Measurements from ENCODE around the gene PHF2.

PHF2 gene

GRCh38 chr9:93576258-93577077 is at the start of gene PHF2:
PHF2 (plus strand) TSS chr9:93576584; CDS start chr9:93576774, 190 bp downstream.
- H3K27ac ChIP-seq (ENCODE audit: low read length) = peak within 1 kb of the TSS; percentile 89
- H3K9me3 ChIP-seq (ENCODE audit: control insufficient read depth in 2 of 2, low read length in 2 of 2) = no peaks in the 10 kb centered on the region
- H3K36me3 ChIP-seq (ENCODE audit: control insufficient read depth in 2 of 2, insufficient read depth in 2 of 2, low read length in 2 of 2) = no peaks in the 10 kb centered on the region
- peak within 1 kb of the TSS; percentile 86 to 91 for H3K9ac ChIP-seq (ENCODE audit: low read length in 2 of 2)
- peaks cover 50% of the 10 kb centered on the region for H3K4me1 ChIP-seq (ENCODE audit: control insufficient read depth, insufficient read depth, low read length)
- no peaks in the 10 kb centered on the region for H3K27me3 ChIP-seq (ENCODE audit: control insufficient read depth in 1 of 2, insufficient read depth in 2 of 2, low read length in 2 of 2)
- peak within 1 kb of the TSS; percentile 74 to 81 for H3K4me3 ChIP-seq (ENCODE audit: low read length in 2 of 2)

GRCh38 chr9:93531374-93531773 is 45.0 kb upstream of the PHF2 start:
- no peak overlapping the region for H3K4me3 ChIP-seq (ENCODE audit: low read length in 2 of 2)
- H3K9ac ChIP-seq (ENCODE audit: low read length in 2 of 2) = no peak overlapping the region
- H3K4me1 ChIP-seq (ENCODE audit: control insufficient read depth, insufficient read depth, low read length) = peaks cover 3% of the 10 kb centered on the region
- H3K27me3 ChIP-seq (ENCODE audit: control insufficient read depth in 1 of 2, insufficient read depth in 2 of 2, low read length in 2 of 2) = no peaks in the 10 kb centered on the region
- no peaks in the 10 kb centered on the region for H3K9me3 ChIP-seq (ENCODE audit: control insufficient read depth in 2 of 2, low read length in 2 of 2)
- H3K27ac ChIP-seq (ENCODE audit: low read length) = no peak overlapping the region
- peaks cover 38% of the 10 kb centered on the region in 2 donors for H3K36me3 ChIP-seq (ENCODE audit: control insufficient read depth in 2 of 2, insufficient read depth in 2 of 2, low read length in 2 of 2)

GRCh38 chr9:93532141-93532540 is 44.2 kb upstream of the PHF2 start:
- peaks cover 35 to 40% of the 10 kb centered on the region in 2 donors for H3K36me3 ChIP-seq (ENCODE audit: control insufficient read depth in 2 of 2, insufficient read depth in 2 of 2, low read length in 2 of 2)
- H3K4me3 ChIP-seq (ENCODE audit: low read length in 2 of 2) = no peak overlapping the region
- H3K27ac ChIP-seq (ENCODE audit: low read length) = no peak overlapping the region
- H3K9ac ChIP-seq (ENCODE audit: low read length in 2 of 2) = no peak overlapping the region
- H3K4me1 ChIP-seq (ENCODE audit: control insufficient read depth, insufficient read depth, low read length) = peaks cover 3% of the 10 kb centered on the region
- no peaks in the 10 kb centered on the region for H3K27me3 ChIP-seq (ENCODE audit: control insufficient read depth in 1 of 2, insufficient read depth in 2 of 2, low read length in 2 of 2)
- no peaks in the 10 kb centered on the region for H3K9me3 ChIP-seq (ENCODE audit: control insufficient read depth in 2 of 2, low read length in 2 of 2)

DNA sequence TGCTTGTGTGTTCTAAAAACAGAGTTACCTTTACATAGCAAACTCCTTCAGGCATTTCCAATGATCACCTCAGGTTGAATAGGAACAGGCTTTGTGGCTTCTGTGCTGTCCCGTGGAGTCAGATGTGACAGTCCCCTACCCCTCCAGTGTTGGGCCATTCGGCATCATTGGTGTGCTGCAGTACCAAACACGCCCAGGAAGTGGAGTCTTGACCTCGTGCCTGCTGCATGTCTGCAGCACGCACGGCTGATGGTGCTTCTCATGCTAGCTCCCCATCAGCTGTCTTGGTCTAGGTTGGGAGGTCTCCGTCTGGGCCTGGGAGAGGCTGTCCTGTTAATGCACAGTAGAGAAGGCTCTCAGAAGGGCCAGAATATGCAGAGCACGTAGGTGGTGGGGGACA is 42.5 kb upstream of the PHF2 start:
- Histone ChIP-seq H3K27ac (ENCODE audit: low read length) (no peak overlapping the region), H3K4me1 (ENCODE audit: control insufficient read depth, insufficient read depth, low read length) (peaks cover 3% of the 10 kb centered on the region), H3K36me3 (ENCODE audit: control insufficient read depth in 2 of 2, insufficient read depth in 2 of 2, low read length in 2 of 2) (peaks cover 27 to 37% of the 10 kb centered on the region in 2 donors), H3K27me3 (ENCODE audit: control insufficient read depth in 1 of 2, insufficient read depth in 2 of 2, low read length in 2 of 2) (no peaks in the 10 kb centered on the region), H3K9ac (ENCODE audit: low read length in 2 of 2) (no peak overlapping the region), H3K9me3 (ENCODE audit: control insufficient read depth in 2 of 2, low read length in 2 of 2) (no peaks in the 10 kb centered on the region), H3K4me3 (ENCODE audit: low read length in 2 of 2) (no peak overlapping the region)

DNA sequence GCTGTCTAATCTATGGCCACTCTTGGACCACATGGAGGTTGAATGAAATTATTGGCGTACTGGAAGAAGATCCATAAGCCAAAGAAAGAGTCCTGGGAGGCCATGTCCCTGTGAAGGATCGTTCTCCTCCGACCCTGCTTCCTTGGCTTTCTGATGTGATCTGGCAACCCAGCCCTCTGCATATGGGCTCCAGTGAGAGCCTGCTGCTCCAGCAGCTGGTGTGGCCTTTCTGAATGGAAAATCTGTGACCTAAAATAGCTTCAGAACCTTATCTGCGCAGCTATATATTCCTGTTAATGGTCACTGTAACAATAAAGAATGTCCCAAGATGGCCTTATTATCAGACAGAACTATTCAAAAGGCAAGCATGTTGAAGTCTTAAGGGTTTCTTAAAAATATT is 40.2 kb upstream of the PHF2 start:
- Histone ChIP-seq H3K36me3 (ENCODE audit: control insufficient read depth in 2 of 2, insufficient read depth in 2 of 2, low read length in 2 of 2) (peaks cover 22 to 34% of the 10 kb centered on the region in 2 donors), H3K27ac (ENCODE audit: low read length) (no peak overlapping the region), H3K4me3 (ENCODE audit: low read length in 2 of 2) (no peak overlapping the region), H3K4me1 (ENCODE audit: control insufficient read depth, insufficient read depth, low read length) (peaks cover 3% of the 10 kb centered on the region), H3K9ac (ENCODE audit: low read length in 2 of 2) (no peak overlapping the region), H3K27me3 (ENCODE audit: control insufficient read depth in 1 of 2, insufficient read depth in 2 of 2, low read length in 2 of 2) (no peaks in the 10 kb centered on the region), H3K9me3 (ENCODE audit: control insufficient read depth in 2 of 2, low read length in 2 of 2) (no peaks in the 10 kb centered on the region)

GRCh38 chr9:93536874-93537273 is 39.5 kb upstream of the PHF2 start:
- Histone ChIP-seq H3K27ac (ENCODE audit: low read length) (no peak overlapping the region), H3K36me3 (ENCODE audit: control insufficient read depth in 2 of 2, insufficient read depth in 2 of 2, low read length in 2 of 2) (peaks cover 22 to 34% of the 10 kb centered on the region in 2 donors), H3K4me1 (ENCODE audit: control insufficient read depth, insufficient read depth, low read length) (peaks cover 7% of the 10 kb centered on the region), H3K9ac (ENCODE audit: low read length in 2 of 2) (no peak overlapping the region), H3K27me3 (ENCODE audit: control insufficient read depth in 1 of 2, insufficient read depth in 2 of 2, low read length in 2 of 2) (no peaks in the 10 kb centered on the region), H3K4me3 (ENCODE audit: low read length in 2 of 2) (no peak overlapping the region), H3K9me3 (ENCODE audit: control insufficient read depth in 2 of 2, low read length in 2 of 2) (no peaks in the 10 kb centered on the region)

DNA sequence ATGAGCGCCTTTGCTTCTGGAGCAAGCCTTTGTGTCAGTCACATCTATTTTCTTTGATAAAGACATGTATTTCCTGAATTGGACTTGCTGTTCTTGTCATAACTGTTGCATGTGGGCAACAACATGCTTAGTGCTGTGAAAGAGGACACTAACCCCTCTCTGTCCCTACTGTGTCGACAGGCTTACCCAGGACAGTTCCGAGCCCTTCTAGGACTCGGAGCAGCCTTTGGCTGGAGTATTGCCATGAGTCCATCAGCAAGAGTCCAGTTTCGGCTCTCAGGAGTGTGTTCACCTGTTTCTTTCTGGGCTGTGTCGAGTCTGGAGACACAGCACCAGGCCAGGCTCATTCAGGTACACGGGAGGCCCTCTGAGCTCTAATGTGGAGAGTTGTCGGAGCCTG is 36.1 kb upstream of the PHF2 start:
- Histone ChIP-seq H3K9me3 (ENCODE audit: control insufficient read depth in 2 of 2, low read length in 2 of 2) (no peaks in the 10 kb centered on the region), H3K36me3 (ENCODE audit: control insufficient read depth in 2 of 2, insufficient read depth in 2 of 2, low read length in 2 of 2) (peaks cover 19 to 28% of the 10 kb centered on the region in 2 donors), H3K27ac (ENCODE audit: low read length) (no peak overlapping the region), H3K27me3 (ENCODE audit: control insufficient read depth in 1 of 2, insufficient read depth in 2 of 2, low read length in 2 of 2) (no peaks in the 10 kb centered on the region), H3K4me3 (ENCODE audit: low read length in 2 of 2) (no peak overlapping the region), H3K9ac (ENCODE audit: low read length in 2 of 2) (no peak overlapping the region), H3K4me1 (ENCODE audit: control insufficient read depth, insufficient read depth, low read length) (peaks cover 11% of the 10 kb centered on the region)

- Histone ChIP-seq H3K4me1 (ENCODE audit: control insufficient read depth, insufficient read depth, low read length) (peaks cover 11% of the 10 kb centered on the region), H3K36me3 (ENCODE audit: control insufficient read depth in 2 of 2, insufficient read depth in 2 of 2, low read length in 2 of 2) (peaks cover 19 to 28% of the 10 kb centered on the region in 2 donors), H3K9ac (ENCODE audit: low read length in 2 of 2) (no peak overlapping the region), H3K27ac (ENCODE audit: low read length) (no peak overlapping the region), H3K9me3 (ENCODE audit: control insufficient read depth in 2 of 2, low read length in 2 of 2) (no peaks in the 10 kb centered on the region), H3K27me3 (ENCODE audit: control insufficient read depth in 1 of 2, insufficient read depth in 2 of 2, low read length in 2 of 2) (no peaks in the 10 kb centered on the region), H3K4me3 (ENCODE audit: low read length in 2 of 2) (no peak overlapping the region)
Measured at GRCh38 chr9:93541005-93541404, 35.4 kb upstream of the PHF2 start.

GRCh38 chr9:93541581-93542349 is 34.6 kb upstream of the PHF2 start:
- H3K27me3 ChIP-seq (ENCODE audit: control insufficient read depth in 1 of 2, insufficient read depth in 2 of 2, low read length in 2 of 2) = no peaks in the 10 kb centered on the region
- peak overlapping the region; percentile 41 for H3K27ac ChIP-seq (ENCODE audit: low read length)
- H3K9ac ChIP-seq (ENCODE audit: low read length in 2 of 2) = no peak overlapping the region
- peaks cover 11% of the 10 kb centered on the region for H3K4me1 ChIP-seq (ENCODE audit: control insufficient read depth, insufficient read depth, low read length)
- no peaks in the 10 kb centered on the region for H3K9me3 ChIP-seq (ENCODE audit: control insufficient read depth in 2 of 2, low read length in 2 of 2)
- peaks cover 24 to 30% of the 10 kb centered on the region in 2 donors for H3K36me3 ChIP-seq (ENCODE audit: control insufficient read depth in 2 of 2, insufficient read depth in 2 of 2, low read length in 2 of 2)
- no peak overlapping the region for H3K4me3 ChIP-seq (ENCODE audit: low read length in 2 of 2)

GRCh38 chr9:93543117-93543516 is 33.3 kb upstream of the PHF2 start:
- H3K4me3 ChIP-seq (ENCODE audit: low read length in 2 of 2) = no peak overlapping the region
- H3K9me3 ChIP-seq (ENCODE audit: control insufficient read depth in 2 of 2, low read length in 2 of 2) = no peaks in the 10 kb centered on the region
- H3K4me1 ChIP-seq (ENCODE audit: control insufficient read depth, insufficient read depth, low read length) = peaks cover 11% of the 10 kb centered on the region
- no peak overlapping the region for H3K27ac ChIP-seq (ENCODE audit: low read length)
- no peaks in the 10 kb centered on the region for H3K27me3 ChIP-seq (ENCODE audit: control insufficient read depth in 1 of 2, insufficient read depth in 2 of 2, low read length in 2 of 2)
- H3K9ac ChIP-seq (ENCODE audit: low read length in 2 of 2) = no peak overlapping the region
- peaks cover 24 to 28% of the 10 kb centered on the region in 2 donors for H3K36me3 ChIP-seq (ENCODE audit: control insufficient read depth in 2 of 2, insufficient read depth in 2 of 2, low read length in 2 of 2)

Measured in stomach smooth muscle (tissue), 2 donors.